ENCODE data around the gene ATP8A1.
"Not testable (repeated sequence)": the region's sequence is repeated elsewhere in the genome, so short reads cannot be mapped to it uniquely, and the experiment has no call there.

GRCh38 chr4:42701780-42702179 lies 44.9 kb upstream of the ATP8A1 start:
- TF ChIP-seq CTCF, POLR2A (IDR thresholded peaks at IDR 0.05): not testable (repeated sequence)

Data from prostate gland (tissue), 2 donors.